Activated CD4-positive, CD25-positive, alpha-beta regulatory T cell treated with anti-CD3 and anti-CD28 coated beads, Interleukin-2, amount 50 U/mL, for 16 hours (primary cell): Measurements from ENCODE around the gene ROBO1.

Source experiments
- DNase-seq: peaks from one replicate; pipeline ENCODE4 v3.0.0-alpha.2; 2020; ENCODE audit warnings: low read depth, low spot score

ROBO1 gene

GRCh38 chr3:78985981-78986380 is 781.8 kb downstream of the ROBO1 start:
- no peak for DNase-seq

- DNase-seq = no peak
Observed at GRCh38 chr3:78979028-78979427, 788.8 kb downstream of the ROBO1 start.

DNA sequence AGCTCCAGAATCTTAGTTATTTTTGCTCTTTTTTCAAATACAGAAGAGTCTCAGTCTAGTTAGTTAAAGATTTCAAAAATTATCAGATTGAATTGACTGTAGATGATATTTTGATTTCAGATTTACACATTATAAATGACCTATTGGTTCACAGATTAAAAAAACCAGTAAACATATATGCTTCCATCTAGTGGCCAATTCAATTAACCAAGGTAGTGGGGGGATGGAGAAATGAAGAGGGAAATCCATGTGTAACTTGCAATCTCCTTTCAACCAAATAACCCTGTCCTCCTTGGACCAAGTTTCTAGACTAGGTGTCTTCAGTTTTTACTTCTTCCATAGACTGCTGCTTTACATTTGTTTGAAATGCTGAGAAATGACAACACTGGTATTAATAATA is 789.8 kb downstream of the ROBO1 start:
- no peak for DNase-seq

- no peak for DNase-seq
Observed at GRCh38 chr3:78977073-78977472, 790.7 kb downstream of the ROBO1 start.

- DNase-seq = no peak
Observed at GRCh38 chr3:78976200-78976599, 791.6 kb downstream of the ROBO1 start.

GRCh38 chr3:78974181-78974790 is 793.5 kb downstream of the ROBO1 start:
- no peak for DNase-seq

- no peak for DNase-seq
Observed at GRCh38 chr3:78972617-78973301, 795.0 kb downstream of the ROBO1 start.

- DNase-seq = no peak
Observed at GRCh38 chr3:78970656-78971055, 797.1 kb downstream of the ROBO1 start.

- no peak for DNase-seq
Observed at GRCh38 chr3:78969483-78969882, 798.3 kb downstream of the ROBO1 start.

GRCh38 chr3:78967061-78967460 is 800.7 kb downstream of the ROBO1 start:
- DNase-seq = no peak

GRCh38 chr3:78963771-78964170 is 804.0 kb downstream of the ROBO1 start:
- no peak for DNase-seq

- no peak for DNase-seq
Observed at GRCh38 chr3:78957456-78957855, 810.3 kb downstream of the ROBO1 start.

GRCh38 chr3:78951342-78951945 is 816.4 kb downstream of the ROBO1 start:
- no peak for DNase-seq

DNA sequence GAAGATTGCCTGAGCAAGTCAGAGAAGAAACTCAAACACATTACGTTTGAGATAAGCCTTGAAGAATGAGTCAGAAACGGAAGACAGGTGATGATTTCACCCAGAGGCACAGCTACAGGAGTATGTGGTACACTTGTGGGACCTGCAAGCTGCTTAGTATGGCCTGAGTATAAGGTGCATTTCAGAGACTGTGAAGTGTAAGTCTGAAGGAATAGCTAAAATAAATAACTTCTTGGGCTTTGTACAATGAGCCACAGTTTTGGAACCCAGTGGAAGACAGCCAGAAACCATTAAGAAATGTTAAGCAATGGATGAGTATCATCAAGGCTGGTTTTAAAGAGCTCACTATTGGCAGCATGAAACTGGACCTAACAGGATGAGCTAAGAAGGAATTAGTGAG is 826.2 kb downstream of the ROBO1 start:
- no peak for DNase-seq

DNA sequence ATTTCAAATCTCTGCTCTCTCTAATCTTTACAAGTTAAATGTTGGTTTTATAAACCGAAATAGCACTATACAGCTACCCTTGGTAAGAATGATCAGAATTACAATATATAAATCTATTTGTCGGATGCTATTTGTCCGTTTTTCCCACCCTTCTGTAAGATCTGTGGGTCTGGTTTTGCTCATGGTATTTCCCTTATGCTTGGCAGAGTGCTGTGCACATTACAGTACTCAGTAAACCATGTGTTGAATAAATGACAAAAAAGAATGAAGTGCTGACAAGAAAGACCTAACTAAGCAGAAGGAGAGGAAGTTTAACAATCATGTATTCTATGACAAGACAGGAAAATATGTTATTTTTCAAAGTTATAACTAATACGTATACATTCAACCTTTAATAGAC is 827.2 kb downstream of the ROBO1 start:
- DNase-seq = no peak

DNA sequence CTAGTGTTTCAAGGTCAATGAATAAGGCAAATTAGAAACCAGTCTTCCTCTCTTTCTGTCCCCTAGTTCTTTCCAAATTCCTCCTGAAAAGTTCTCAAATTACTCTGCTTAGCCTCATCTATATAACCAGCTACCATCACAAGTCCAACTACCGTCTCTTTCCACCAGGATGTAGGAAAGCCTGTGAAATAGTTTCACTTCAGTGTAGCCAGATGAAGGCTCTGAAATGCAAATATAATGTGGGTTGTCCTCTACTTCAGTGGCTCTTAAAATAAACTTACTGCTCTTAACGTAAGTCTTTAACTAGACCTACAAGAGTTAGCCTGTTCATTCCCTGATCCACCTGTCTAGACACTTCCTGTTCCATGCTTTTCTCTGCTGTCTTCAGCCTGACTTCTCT is 827.7 kb downstream of the ROBO1 start:
- no peak for DNase-seq

DNA sequence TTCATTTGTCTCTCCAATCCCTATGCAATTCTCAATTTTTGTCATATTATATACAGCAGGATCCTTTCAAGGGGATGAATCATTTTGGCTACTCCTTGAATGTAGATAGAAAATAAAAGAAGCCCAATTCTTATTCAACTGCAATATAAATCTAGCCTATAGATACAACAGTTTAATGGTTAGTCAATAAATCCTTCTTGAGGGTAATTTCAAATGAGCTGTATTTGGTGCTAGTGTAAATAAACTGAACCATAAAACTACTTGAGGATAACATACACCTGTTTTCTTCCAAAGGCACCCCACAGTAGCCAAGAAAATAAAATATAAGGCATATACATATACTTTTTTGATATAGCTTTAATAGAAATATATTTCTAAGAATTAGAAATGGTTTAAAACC is 830.3 kb downstream of the ROBO1 start:
- no peak for DNase-seq

DNA sequence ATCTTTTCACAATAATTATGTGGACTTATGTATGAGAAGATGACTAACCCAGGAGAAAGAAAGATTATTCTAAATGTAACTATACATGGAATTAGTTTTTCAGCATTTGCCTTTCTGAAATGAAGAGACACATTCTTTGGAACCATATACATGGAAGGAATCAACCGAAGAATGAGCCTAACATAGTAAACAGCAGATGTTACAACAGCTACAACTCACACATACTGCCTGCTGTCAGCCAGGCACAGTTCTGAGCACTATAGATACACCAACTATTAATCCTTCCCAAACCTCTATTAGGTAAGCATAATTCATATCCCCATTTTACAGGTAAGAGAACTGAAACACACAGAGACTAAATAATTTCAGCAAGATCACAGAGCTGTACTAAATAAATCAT is 840.0 kb downstream of the ROBO1 start:
- DNase-seq = no peak

GRCh38 chr3:78926523-78926922 is 841.3 kb downstream of the ROBO1 start:
- no peak for DNase-seq

GRCh38 chr3:78924711-78925110 is 843.1 kb downstream of the ROBO1 start:
- DNase-seq = no peak

- no peak for DNase-seq
Observed at GRCh38 chr3:78919021-78919755, 848.6 kb downstream of the ROBO1 start.

DNA sequence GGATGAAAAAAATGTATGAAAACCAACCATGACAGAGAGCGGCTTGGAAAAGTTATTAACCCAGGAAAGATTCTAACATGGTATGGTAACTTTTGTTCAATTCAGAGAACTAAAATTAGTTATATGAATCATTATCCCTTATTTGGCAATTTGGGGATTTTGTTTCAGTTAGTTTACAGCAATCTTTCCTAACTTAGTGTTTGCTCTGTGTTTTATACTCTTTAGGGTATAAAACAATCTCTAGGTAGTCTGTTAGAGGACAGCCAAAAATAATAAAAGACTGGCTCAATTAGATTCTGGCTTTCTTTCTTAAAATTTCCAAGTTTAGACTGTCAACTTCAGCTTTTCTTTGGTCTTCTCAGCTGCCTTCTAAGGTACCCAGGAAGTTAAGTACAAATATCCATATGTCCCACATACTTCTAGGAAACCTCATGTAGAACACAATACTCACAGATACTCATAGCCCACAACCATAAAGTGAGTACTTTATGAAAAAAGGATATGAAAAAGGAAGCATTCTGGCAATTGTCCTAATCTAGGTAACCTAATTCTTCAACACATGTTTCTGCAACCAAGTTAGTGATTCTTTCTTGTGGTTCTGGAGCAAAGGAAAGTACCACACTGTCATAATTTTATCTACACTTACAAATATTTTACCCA is 849.3 kb downstream of the ROBO1 start:
- no peak for DNase-seq
